HG03135 (cell line): ENCODE measurements around the gene MAML2.

Source experiments
- ATAC-seq: cut with Tn5 transposase; IDR thresholded peaks from one replicate; pipeline ENCODE4 v1.9.1; 2021; ENCODE audit warnings: mild to moderate bottlenecking, moderate library complexity; ENCODE audit not compliant: unreplicated experiment

Gene MAML2

GRCh38 chr11:96342961-96343711 lies at the start of gene MAML2:
MAML2 (minus strand) TSS chr11:96343195; CDS start chr11:96341895, 1,300 bp downstream.
- ATAC-seq, result peak; percentile 83

- no peak for ATAC-seq
Observed at GRCh38 chr11:96391698-96392307, 48.8 kb upstream of the MAML2 start.

- no peak for ATAC-seq
Observed at GRCh38 chr11:96390488-96390792, 47.4 kb upstream of the MAML2 start.

GRCh38 chr11:96389720-96390487 lies 46.9 kb upstream of the MAML2 start, which contains the start of the genes CCDC82 and JRKL:
CCDC82 (minus strand) TSS chr11:96389912; CDS start chr11:96384747, 5,165 bp downstream.
JRKL (plus strand) TSS chr11:96390013; CDS start chr11:96390650, 637 bp downstream.
- ATAC-seq, result peak; percentile 95

GRCh38 chr11:96388891-96389719 lies 46.1 kb upstream of the MAML2 start:
- ATAC-seq, result peak; percentile 51

GRCh38 chr11:96385187-96385586 lies 42.2 kb upstream of the MAML2 start:
- no peak for ATAC-seq

- ATAC-seq, result no peak
Observed at GRCh38 chr11:96384156-96384555, 41.2 kb upstream of the MAML2 start.

- ATAC-seq, result no peak
Observed at GRCh38 chr11:96376796-96377195, 33.8 kb upstream of the MAML2 start.

- ATAC-seq, result no peak
Observed at GRCh38 chr11:96373826-96374225, 30.8 kb upstream of the MAML2 start.

- no peak for ATAC-seq
Observed at GRCh38 chr11:96367342-96367741, 24.3 kb upstream of the MAML2 start.

- ATAC-seq, result no peak
Observed at GRCh38 chr11:96366024-96366423, 23.0 kb upstream of the MAML2 start.

- ATAC-seq, result no peak
Observed at GRCh38 chr11:96365493-96365892, 22.5 kb upstream of the MAML2 start.

GRCh38 chr11:96361778-96362177 lies 18.8 kb upstream of the MAML2 start:
- ATAC-seq, result no peak

GRCh38 chr11:96358321-96358720 lies 15.3 kb upstream of the MAML2 start:
- ATAC-seq, result no peak

- peak; percentile 55 for ATAC-seq
Observed at GRCh38 chr11:96357794-96358193, 14.8 kb upstream of the MAML2 start.

GRCh38 chr11:96356848-96357247 lies 13.9 kb upstream of the MAML2 start:
- no peak for ATAC-seq

GRCh38 chr11:96342014-96342960 lies 708 bp downstream of the MAML2 start:
- ATAC-seq, result no peak

GRCh38 chr11:96341211-96342013 lies 1.6 kb downstream of the MAML2 start:
- peak; percentile 48 for ATAC-seq

- ATAC-seq, result no peak
Observed at GRCh38 chr11:96340555-96340885, 2.5 kb downstream of the MAML2 start.
